B cell (primary cell): ENCODE results near the gene RSRC2. TPM values are rescaled to one million over a fixed set of nuclear protein-coding genes. Genes with fewer than 3 reads are reported as not detected.

Experiments used
- ATAC-seq: fragments of 200-7000 bp; cut with Tn5 transposase; one replicate; pipeline ENCODE4 v1.10.0; 2021; ENCODE audit warnings: low read depth, mild to moderate bottlenecking, moderate number of reproducible peaks, moderate library complexity
- CTCF ChIA-PET: fragments of 350-600 bp; sonication (Branson Sonifier 250); formaldehyde crosslinking; loops from one replicate; lab custom pipeline; 2021; ENCODE audit warnings: antibody characterized with exemption, inconsistent platforms; lab: Charles Lee
- POLR2A ChIA-PET: fragments of 350-600 bp; sonication (Branson Sonifier 250); formaldehyde crosslinking; loops from one replicate; lab custom pipeline; 2021; ENCODE audit warnings: antibody characterized with exemption; lab: Charles Lee
- DNase-seq: peaks from one replicate; pipeline ENCODE4 v3.0.0; 2013
- H2AFZ ChIP-seq: 2 replicates; pipeline ENCODE4 v1.6.1; 2012; ENCODE audit warnings: mild to moderate bottlenecking, low read depth, low read length; ENCODE audit not compliant: insufficient read depth, poor library complexity, severe bottlenecking
- H3K27ac ChIP-seq, 2 donors: 1 replicate in 1 of 2; 2 replicates in 1 of 2; pipeline ENCODE4 v1.5.1; 2012 to 2013; ENCODE audit warnings: low read length in 2 of 2, mild to moderate bottlenecking in 2 of 2, moderate library complexity in 1 of 2
- H3K27me3 ChIP-seq, 4 experiments: fragments of 200-600 bp in 1 of 4; sonication (generic) in 1 of 4; replicated peaks in 1 of 4; 1 replicate in 2 of 4; 2 replicates in 2 of 4; pipeline versions ENCODE4 v1.6.1 to v1.7.0; 2013 to 2016; ENCODE audit warnings: low read length in 3 of 4, mild to moderate bottlenecking in 2 of 4, mixed read lengths in 1 of 4, moderate library complexity in 1 of 4; ENCODE audit not compliant: insufficient read depth in 4 of 4, control insufficient read depth in 3 of 4; ENCODE audit errors: control extremely low read depth in 1 of 4
- H3K36me3 ChIP-seq, 2 experiments: replicated peaks in 1 of 2; 1 replicate in 1 of 2; 2 replicates in 1 of 2; pipeline versions ENCODE4 v1.6.1 to v1.7.1; 2013; ENCODE audit warnings: low read length in 1 of 2; ENCODE audit not compliant: insufficient read depth in 2 of 2, control insufficient read depth in 1 of 2; ENCODE audit errors: control extremely low read depth in 1 of 2, extremely low read depth in 1 of 2
- H3K4me1 ChIP-seq, 2 donors: fragments of 200-600 bp in 1 of 2; sonication (generic) in 1 of 2; 1 replicate in 1 of 2; 2 replicates in 1 of 2; pipeline versions ENCODE4 v1.5.1 to v1.6.1; 2013 to 2017; ENCODE audit warnings: low read length in 2 of 2; ENCODE audit not compliant: control insufficient read depth in 2 of 2, insufficient read depth in 2 of 2
- H3K4me2 ChIP-seq: replicated peaks from 2 replicates; pipeline ENCODE3; 2012; ENCODE audit warnings: mild to moderate bottlenecking, low read depth, low read length; ENCODE audit not compliant: poor library complexity, severe bottlenecking
- H3K4me3 ChIP-seq, 5 experiments: fragments of 200-600 bp in 1 of 5; sonication (generic) in 1 of 5; 1 replicate in 3 of 5; 2 replicates in 2 of 5; pipeline versions ENCODE4 v1.5.1 to v1.7.0; 2011 to 2016; ENCODE audit warnings: low read length in 4 of 5, mild to moderate bottlenecking in 4 of 5, low read depth in 2 of 5, control low read depth in 1 of 5, moderate library complexity in 1 of 5; ENCODE audit not compliant: insufficient read depth in 1 of 5; ENCODE audit errors: control extremely low read depth in 1 of 5, extremely low read depth in 1 of 5
- H3K79me2 ChIP-seq: fragments of 200-600 bp; sonication (generic); one replicate; pipeline ENCODE4 v1.6.0; 2016; ENCODE audit warnings: low read length; ENCODE audit not compliant: control insufficient read depth, insufficient read depth
- H3K9ac ChIP-seq: fragments of 200-600 bp; sonication (generic); 2 replicates; pipeline ENCODE4 v1.6.1; 2017; ENCODE audit warnings: mild to moderate bottlenecking, low read length, moderate library complexity
- H3K9me3 ChIP-seq, 3 donors: one replicate each; pipeline versions ENCODE4 v1.6.1 to v1.7.1; 2013; ENCODE audit warnings: low read length in 2 of 3; ENCODE audit not compliant: control insufficient read depth in 2 of 3, insufficient read depth in 1 of 3; ENCODE audit errors: control extremely low read depth in 1 of 3
- H4K20me1 ChIP-seq: 2 replicates; pipeline ENCODE4 v1.6.0; 2012; ENCODE audit warnings: mild to moderate bottlenecking, low read length; ENCODE audit not compliant: insufficient read depth, control insufficient read depth, poor library complexity, severe bottlenecking
- H3K27ac Mint-ChIP-seq: one replicate; pipeline ENCODE4 v1.8.0; 2021; ENCODE audit warnings: mixed read lengths
- H3K27me3 Mint-ChIP-seq: one replicate; pipeline ENCODE4 v1.8.0; 2021; ENCODE audit warnings: mixed read lengths
- H3K4me1 Mint-ChIP-seq: one replicate; pipeline ENCODE4 v1.8.0; 2021; ENCODE audit warnings: mixed read lengths
- H3K4me3 Mint-ChIP-seq: one replicate; pipeline ENCODE4 v1.8.0; 2021; ENCODE audit warnings: mixed read lengths
- H3K9me3 Mint-ChIP-seq: one replicate; pipeline ENCODE4 v1.8.0; 2022; ENCODE audit warnings: mixed read lengths; ENCODE audit not compliant: insufficient read depth
- CTCF ChIP-seq: fragments of 200-600 bp; IDR thresholded peaks from one replicate; pipeline ENCODE4 v1.8.0; 2022; ENCODE audit warnings: antibody characterized with exemption, mild to moderate bottlenecking
- EZH2 ChIP-seq: IDR thresholded peaks from 2 replicates; pipeline ENCODE4 v1.6.1; 2012; ENCODE audit warnings: borderline replicate concordance, low read depth, mild to moderate bottlenecking, moderate library complexity, low read length; ENCODE audit not compliant: insufficient read depth, poor library complexity, severe bottlenecking
- WGBS: methylation state at CpG from one replicate; pipeline ENCODE4 v1.1.5; 2013; ENCODE audit warnings: missing lambda C conversion rate; ENCODE audit not compliant: insufficient coverage; 5-methylcytosine and 5-hydroxymethylcytosine counted together
- intact Hi-C: fragments of 100-400 bp; cut with micrococcal nuclease; formaldehyde crosslinking; loops from one replicate; pipeline ENCODE4 v1.10.0; 2022
- polyA plus RNA-seq: library from polyadenylated mRNA; depleted of rRNA; stranded (reverse); fragments of >200 nt; gene quantifications from 2 replicates; pipeline ENCODE4 v1.2.3, GENCODE V29; 2012
- total RNA-seq, 2 donors: library from RNA; stranded (reverse); fragments of 120-200 nt in 1 of 2; gene quantifications; 1 replicate in 1 of 2; 2 replicates in 1 of 2; pipeline versions ENCODE4 v1.2.3 to v1.2.4, GENCODE V29; 2013 to 2022

RSRC2 gene
- total and polyA plus RNA-seq, 2 donors (not counting 1 experiment from before 2014, with no cell fraction given) = 56.2 to 151 TPM

- Histone ChIP-seq H3K9ac (peak overlapping the region; percentile 3), H3K4me1 (peaks cover 0 to 27% of the 10 kb centered on the region in 2 donors), H3K27ac (peak overlapping the region; percentile 46 to 84), H3K79me2 (no peaks in the 10 kb centered on the region), H3K27me3 (no peaks in the 10 kb centered on the region), H3K4me3 (peak overlapping the region in 3 of 5 experiments; percentile 4 to 32 (median 27)), H3K9me3 (peaks cover 0 to 5% (median 0%) of the 10 kb centered on the region in 3 donors), H4K20me1 (no peaks in the 10 kb centered on the region), H3K4me2 (peak overlapping the region; percentile 36), H2AFZ (peak overlapping the region; percentile 55), H3K36me3 (peaks cover 3% of the 10 kb centered on the region in 2 experiments)
- H3K27ac Mint-ChIP-seq = peak overlapping the region; percentile 93
- no peaks in the 10 kb centered on the region for H3K27me3 Mint-ChIP-seq
- peaks cover 15% of the 10 kb centered on the region for H3K4me1 Mint-ChIP-seq
- H3K9me3 Mint-ChIP-seq = no peaks in the 10 kb centered on the region
- ATAC-seq = peak; percentile 41
- POLR2A ChIA-PET = no interaction called here
- H3K4me3 Mint-ChIP-seq = peak overlapping the region; percentile 85
- peak; percentile 66 for DNase-seq
- intact Hi-C loops = no loop called here
- no peak for TF ChIP-seq EZH2
- TF ChIP-seq CTCF = no peak
- CTCF ChIA-PET = interaction anchor here (1.6 kb wide), 1 partner anchor 159 kb away, joined by 3 read pairs; no protein-coding TSS in a partner anchor
- no CpG with 5 or more reads among the region's 16 CpGs for WGBS
These were observed 32.3 kb upstream of the RSRC2 start for GRCh38 chr12:122558745-122559641.

GRCh38 chr12:122547330-122547729 is 20.6 kb upstream of the RSRC2 start:
- POLR2A ChIA-PET = no interaction called here
- Mint-ChIP-seq H3K4me3 (no peak overlapping the region), H3K4me1 (peaks cover 23% of the 10 kb centered on the region), H3K27ac (no peak overlapping the region), H3K9me3 (no peaks in the 10 kb centered on the region), H3K27me3 (no peaks in the 10 kb centered on the region)
- intact Hi-C loops = no loop called here
- CTCF ChIA-PET = no interaction called here
- ATAC-seq (no peak), DNase-seq (no peak)
- peaks cover 5% of the 10 kb centered on the region for H3K79me2 ChIP-seq
- H3K4me1 ChIP-seq = peaks cover 17 to 18% of the 10 kb centered on the region in 2 donors
- no peak overlapping the region for H3K4me2 ChIP-seq
- no peak for TF ChIP-seq CTCF
- no peak for TF ChIP-seq EZH2
- WGBS = 83% methylated on average over 2 of the region's 5 CpGs
- H3K4me3 ChIP-seq = no peak overlapping the region
- no peak overlapping the region for H3K27ac ChIP-seq
- H3K9me3 ChIP-seq = no peaks in the 10 kb centered on the region
- no peak overlapping the region for H3K9ac ChIP-seq
- peaks cover 3 to 29% of the 10 kb centered on the region in 2 experiments for H3K36me3 ChIP-seq
- H4K20me1 ChIP-seq = no peaks in the 10 kb centered on the region
- H2AFZ ChIP-seq = no peak overlapping the region
- no peaks in the 10 kb centered on the region for H3K27me3 ChIP-seq
